Stimulated activated memory B cell treated with anti-CD40 and anti-IgM and Interleukin-4, amounts not matched to agents 10 μg/mL and 1 μg/mL and 100 μg/mL, for 72 hours (primary cell): ENCODE data around the gene IGF2R.

ENCODE experiments used
- ATAC-seq: fragments of 150-1000 bp; cut with Tn5 transposase; 2 replicates; pipeline ENCODE4 v1.10.0; 2021
- H3K27ac Mint-ChIP-seq: one replicate; pipeline ENCODE4 v1.8.0; 2022; ENCODE audit warnings: mild to moderate bottlenecking, mixed read lengths
- H3K27me3 Mint-ChIP-seq: one replicate; pipeline ENCODE4 v1.8.0; 2022; ENCODE audit warnings: mixed read lengths
- H3K36me3 Mint-ChIP-seq: one replicate; pipeline ENCODE4 v1.8.0; 2022; ENCODE audit warnings: mixed read lengths
- H3K4me1 Mint-ChIP-seq: one replicate; pipeline ENCODE4 v1.8.0; 2022; ENCODE audit warnings: mixed read lengths
- H3K4me3 Mint-ChIP-seq: one replicate; pipeline ENCODE4 v1.8.0; 2022; ENCODE audit warnings: mild to moderate bottlenecking, moderate library complexity, mixed read lengths
- H3K9me3 Mint-ChIP-seq: one replicate; pipeline ENCODE4 v1.8.0; 2022; ENCODE audit warnings: mixed read lengths

IGF2R gene

DNA sequence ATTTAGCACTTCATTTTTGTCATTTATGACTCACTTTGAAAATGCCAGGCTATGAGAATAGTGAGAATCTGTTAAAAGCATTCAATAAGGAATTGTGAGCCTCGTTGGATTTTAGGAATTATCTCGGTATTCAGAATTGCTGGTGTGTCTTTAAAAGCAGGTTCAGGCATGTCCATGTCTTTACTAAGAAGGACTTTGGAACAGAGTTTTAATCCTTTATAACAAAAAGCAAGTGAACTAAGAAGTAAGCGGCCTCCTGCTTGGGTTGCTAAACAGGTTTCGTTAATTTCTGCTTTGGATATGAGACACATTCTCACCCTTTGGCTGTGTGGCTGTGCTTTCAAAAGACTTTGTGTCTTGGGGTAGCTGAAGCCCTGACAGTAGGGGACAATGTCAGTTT lies 74.9 kb downstream of the IGF2R start:
- no peak overlapping the region for H3K27ac Mint-ChIP-seq
- no peak overlapping the region for H3K4me3 Mint-ChIP-seq
- H3K36me3 Mint-ChIP-seq: peaks cover 76% of the 10 kb centered on the region
- ATAC-seq: no peak
- no peaks in the 10 kb centered on the region for H3K27me3 Mint-ChIP-seq
- no peaks in the 10 kb centered on the region for H3K9me3 Mint-ChIP-seq
- H3K4me1 Mint-ChIP-seq: no peaks in the 10 kb centered on the region

- Mint-ChIP-seq H3K4me1 (no peaks in the 10 kb centered on the region), H3K4me3 (no peak overlapping the region), H3K36me3 (peaks cover 80% of the 10 kb centered on the region), H3K9me3 (no peaks in the 10 kb centered on the region), H3K27ac (no peak overlapping the region), H3K27me3 (no peaks in the 10 kb centered on the region)
- no peak for ATAC-seq
Observed at GRCh38 chr6:160044687-160045086, 75.8 kb downstream of the IGF2R start.

DNA sequence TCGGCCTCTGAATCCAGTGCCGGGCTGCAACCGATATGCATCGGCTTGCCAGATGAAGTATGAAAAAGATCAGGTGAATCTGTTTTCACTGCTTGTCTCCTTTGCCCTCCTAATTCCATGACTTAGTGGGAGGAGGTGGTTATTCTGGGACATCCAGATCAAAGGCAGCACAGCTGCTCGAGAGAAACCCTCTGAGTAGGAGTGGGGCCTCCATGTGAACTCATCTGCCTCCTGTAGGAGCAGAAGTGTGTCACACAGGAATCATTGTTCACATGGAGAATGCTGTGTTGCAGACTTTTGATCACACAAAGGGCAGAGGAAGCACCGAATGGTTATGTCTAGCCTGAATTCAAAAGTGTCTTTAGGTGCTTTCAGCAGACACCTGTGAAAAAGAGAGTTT lies 79.6 kb downstream of the IGF2R start:
- no peaks in the 10 kb centered on the region for H3K4me1 Mint-ChIP-seq
- H3K9me3 Mint-ChIP-seq: peaks cover 2% of the 10 kb centered on the region
- no peaks in the 10 kb centered on the region for H3K27me3 Mint-ChIP-seq
- no peak for ATAC-seq
- no peak overlapping the region for H3K27ac Mint-ChIP-seq
- H3K4me3 Mint-ChIP-seq: no peak overlapping the region
- H3K36me3 Mint-ChIP-seq: peaks cover 86% of the 10 kb centered on the region

DNA sequence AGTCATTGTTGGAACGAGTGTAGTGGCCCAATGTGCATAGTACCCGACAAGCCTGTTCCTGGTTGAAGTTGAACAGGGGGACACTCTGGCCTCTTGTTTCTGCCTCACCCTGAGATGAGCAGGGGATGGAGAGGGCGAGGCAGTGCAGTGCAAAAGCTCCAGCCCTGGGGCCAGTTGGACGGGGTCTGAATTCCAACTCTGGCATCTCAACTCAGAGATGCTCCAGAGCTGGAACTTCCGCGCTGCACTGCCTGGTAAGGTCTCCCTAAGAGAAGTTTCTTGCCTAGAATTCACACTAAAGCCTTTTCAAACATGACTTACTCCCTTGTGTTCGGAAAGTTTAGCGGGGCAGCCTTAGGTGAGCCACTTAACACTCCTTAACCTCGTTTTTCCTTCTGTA lies 80.5 kb downstream of the IGF2R start:
- H3K4me1 Mint-ChIP-seq: no peaks in the 10 kb centered on the region
- H3K36me3 Mint-ChIP-seq: peaks cover 91% of the 10 kb centered on the region
- no peak overlapping the region for H3K4me3 Mint-ChIP-seq
- peaks cover 2% of the 10 kb centered on the region for H3K9me3 Mint-ChIP-seq
- no peaks in the 10 kb centered on the region for H3K27me3 Mint-ChIP-seq
- no peak for ATAC-seq
- H3K27ac Mint-ChIP-seq: no peak overlapping the region

- ATAC-seq: no peak
- Mint-ChIP-seq H3K4me1 (no peaks in the 10 kb centered on the region), H3K27ac (no peak overlapping the region), H3K36me3 (peaks cover 92% of the 10 kb centered on the region), H3K4me3 (no peak overlapping the region), H3K9me3 (peaks cover 2% of the 10 kb centered on the region), H3K27me3 (no peaks in the 10 kb centered on the region)
Observed at GRCh38 chr6:160050022-160050421, 81.1 kb downstream of the IGF2R start.

DNA sequence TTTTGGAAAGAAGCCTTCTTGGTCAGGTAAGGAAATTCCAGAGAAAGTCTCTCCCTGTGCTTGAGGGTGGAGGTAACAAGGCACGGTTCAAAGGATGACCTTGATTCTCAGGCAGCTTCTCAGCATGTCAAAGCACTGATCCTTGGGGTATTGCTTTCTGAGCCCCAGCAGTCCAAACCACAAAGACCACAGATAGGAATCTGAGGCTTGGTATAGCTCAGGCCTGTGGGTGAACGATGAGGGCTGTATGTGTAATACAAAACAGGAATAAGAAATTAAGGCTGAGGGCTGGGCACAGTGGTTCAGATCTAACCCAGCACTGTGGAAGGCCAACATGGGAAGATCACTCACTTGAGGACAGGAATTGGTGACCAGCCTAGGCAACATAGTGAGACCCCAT lies 82.5 kb downstream of the IGF2R start:
- H3K4me3 Mint-ChIP-seq: no peak overlapping the region
- ATAC-seq: no peak
- H3K9me3 Mint-ChIP-seq: peaks cover 2% of the 10 kb centered on the region
- no peaks in the 10 kb centered on the region for H3K27me3 Mint-ChIP-seq
- H3K36me3 Mint-ChIP-seq: peaks cover 92% of the 10 kb centered on the region
- peaks cover under 1% of the 10 kb centered on the region for H3K4me1 Mint-ChIP-seq
- H3K27ac Mint-ChIP-seq: no peak overlapping the region

DNA sequence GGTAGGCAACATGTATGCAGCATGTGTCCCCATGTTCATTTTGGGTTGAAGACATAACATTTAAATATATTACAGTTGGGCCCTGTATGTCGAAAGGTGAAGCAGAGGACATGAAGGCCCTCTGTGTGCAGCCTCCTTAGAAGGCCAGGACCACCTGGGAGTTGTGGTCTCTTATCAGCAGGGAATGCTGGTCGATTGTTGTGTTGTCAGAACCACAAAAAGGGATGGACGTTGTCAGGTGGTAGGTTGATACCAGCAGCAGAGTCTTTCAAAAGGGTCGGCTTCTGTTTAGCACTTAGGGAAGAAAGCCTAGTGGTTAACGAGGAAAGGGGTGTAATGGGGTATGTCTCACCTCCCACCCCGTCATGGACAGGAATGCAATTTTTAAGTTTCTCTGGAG lies 85.4 kb downstream of the IGF2R start:
- Mint-ChIP-seq H3K36me3 (peaks cover 91% of the 10 kb centered on the region), H3K4me1 (peaks cover 12% of the 10 kb centered on the region), H3K9me3 (peaks cover 2% of the 10 kb centered on the region), H3K27me3 (no peaks in the 10 kb centered on the region), H3K27ac (no peak overlapping the region), H3K4me3 (no peak overlapping the region)
- no peak for ATAC-seq

DNA sequence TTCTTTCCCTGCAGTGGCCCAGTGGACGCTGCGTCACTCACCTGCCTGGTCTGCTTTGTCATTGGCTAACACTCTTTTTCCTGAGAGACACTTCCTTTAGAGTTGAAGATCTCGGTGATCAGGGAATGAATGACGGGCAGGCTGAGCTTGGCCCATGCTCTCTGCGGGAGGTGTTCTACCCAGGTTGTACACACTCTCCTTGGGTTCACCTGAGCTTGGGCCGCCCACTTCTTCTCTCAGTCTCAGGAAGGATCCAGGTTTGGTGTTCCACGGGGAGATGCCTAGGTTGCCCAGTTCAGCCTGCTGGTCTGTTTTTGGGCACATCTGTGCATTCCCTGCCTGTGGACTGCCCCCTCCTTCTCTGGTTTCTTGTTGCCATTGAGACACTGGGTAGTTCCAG lies 86.0 kb downstream of the IGF2R start:
- peaks cover 90% of the 10 kb centered on the region for H3K36me3 Mint-ChIP-seq
- H3K9me3 Mint-ChIP-seq: peaks cover 2% of the 10 kb centered on the region
- peaks cover 12% of the 10 kb centered on the region for H3K4me1 Mint-ChIP-seq
- no peak overlapping the region for H3K4me3 Mint-ChIP-seq
- no peaks in the 10 kb centered on the region for H3K27me3 Mint-ChIP-seq
- no peak overlapping the region for H3K27ac Mint-ChIP-seq
- no peak for ATAC-seq

GRCh38 chr6:160055378-160055777 lies 86.5 kb downstream of the IGF2R start:
- Mint-ChIP-seq H3K27ac (no peak overlapping the region), H3K27me3 (no peaks in the 10 kb centered on the region)

DNA sequence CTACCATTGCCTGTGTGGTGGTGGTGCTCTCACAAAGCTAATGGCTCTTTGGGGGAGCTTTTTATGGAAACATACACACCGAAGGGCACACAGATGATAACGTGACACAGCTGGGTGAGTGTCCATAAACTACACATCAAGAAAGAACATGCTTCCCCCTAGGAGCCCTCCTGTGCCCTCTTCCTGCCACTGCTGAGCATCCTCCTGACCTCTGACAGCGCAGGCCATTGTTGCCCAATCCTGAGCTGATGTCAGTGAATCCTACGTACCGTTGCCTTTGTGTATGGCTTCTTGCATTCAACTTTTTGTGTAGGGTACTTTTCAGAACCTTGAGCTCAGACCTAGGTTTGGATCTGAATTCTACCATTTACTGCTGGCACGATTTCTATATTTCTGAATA lies 86.9 kb downstream of the IGF2R start:
- ATAC-seq: no peak
- peaks cover 87% of the 10 kb centered on the region for H3K36me3 Mint-ChIP-seq
- peaks cover 12% of the 10 kb centered on the region for H3K4me1 Mint-ChIP-seq
- H3K4me3 Mint-ChIP-seq: no peak overlapping the region
- H3K27ac Mint-ChIP-seq: no peak overlapping the region
- H3K9me3 Mint-ChIP-seq: peaks cover 2% of the 10 kb centered on the region
- no peaks in the 10 kb centered on the region for H3K27me3 Mint-ChIP-seq

More at GRCh38 chr6:160055378-160055777, 86.5 kb downstream of the IGF2R start:
- no peak for ATAC-seq
- Mint-ChIP-seq H3K36me3 (peaks cover 87% of the 10 kb centered on the region), H3K4me3 (no peak overlapping the region), H3K4me1 (peaks cover 12% of the 10 kb centered on the region), H3K9me3 (peaks cover 2% of the 10 kb centered on the region)

DNA sequence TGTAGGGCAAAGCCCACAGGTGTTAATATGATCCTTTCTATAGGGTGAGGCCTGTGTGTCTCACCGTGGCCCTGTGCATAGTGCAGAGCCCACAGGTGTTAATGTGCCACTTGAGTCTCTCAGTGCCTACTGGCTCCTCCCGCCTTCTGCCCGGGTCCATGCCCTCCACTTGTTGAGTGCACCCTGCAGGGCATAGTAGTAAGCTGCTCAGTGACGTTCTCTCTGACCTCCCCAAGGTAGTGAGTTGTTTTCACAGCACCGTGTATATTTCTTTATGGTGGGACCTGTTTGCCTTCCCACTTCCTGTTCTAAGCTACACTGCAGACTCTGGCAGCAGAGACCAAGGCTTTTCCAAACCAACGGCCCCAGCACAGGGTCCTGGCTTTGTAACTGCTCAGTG lies 88.2 kb downstream of the IGF2R start:
- Mint-ChIP-seq H3K4me1 (peaks cover 12% of the 10 kb centered on the region), H3K4me3 (no peak overlapping the region), H3K36me3 (peaks cover 87% of the 10 kb centered on the region), H3K9me3 (peaks cover 1% of the 10 kb centered on the region), H3K27me3 (no peaks in the 10 kb centered on the region), H3K27ac (no peak overlapping the region)
- ATAC-seq: no peak

- no peaks in the 10 kb centered on the region for H3K27me3 Mint-ChIP-seq
- no peak overlapping the region for H3K4me3 Mint-ChIP-seq
- no peak for ATAC-seq
- no peaks in the 10 kb centered on the region for H3K9me3 Mint-ChIP-seq
- H3K36me3 Mint-ChIP-seq: peaks cover 87% of the 10 kb centered on the region
- no peak overlapping the region for H3K27ac Mint-ChIP-seq
- H3K4me1 Mint-ChIP-seq: peaks cover 12% of the 10 kb centered on the region
Observed at GRCh38 chr6:160058603-160059215, 89.8 kb downstream of the IGF2R start.

GRCh38 chr6:160060221-160060620 lies 91.3 kb downstream of the IGF2R start:
- Mint-ChIP-seq H3K27me3 (no peaks in the 10 kb centered on the region), H3K9me3 (no peaks in the 10 kb centered on the region), H3K4me1 (peaks cover 12% of the 10 kb centered on the region), H3K27ac (no peak overlapping the region), H3K4me3 (no peak overlapping the region), H3K36me3 (peaks cover 87% of the 10 kb centered on the region)
- ATAC-seq: no peak

DNA sequence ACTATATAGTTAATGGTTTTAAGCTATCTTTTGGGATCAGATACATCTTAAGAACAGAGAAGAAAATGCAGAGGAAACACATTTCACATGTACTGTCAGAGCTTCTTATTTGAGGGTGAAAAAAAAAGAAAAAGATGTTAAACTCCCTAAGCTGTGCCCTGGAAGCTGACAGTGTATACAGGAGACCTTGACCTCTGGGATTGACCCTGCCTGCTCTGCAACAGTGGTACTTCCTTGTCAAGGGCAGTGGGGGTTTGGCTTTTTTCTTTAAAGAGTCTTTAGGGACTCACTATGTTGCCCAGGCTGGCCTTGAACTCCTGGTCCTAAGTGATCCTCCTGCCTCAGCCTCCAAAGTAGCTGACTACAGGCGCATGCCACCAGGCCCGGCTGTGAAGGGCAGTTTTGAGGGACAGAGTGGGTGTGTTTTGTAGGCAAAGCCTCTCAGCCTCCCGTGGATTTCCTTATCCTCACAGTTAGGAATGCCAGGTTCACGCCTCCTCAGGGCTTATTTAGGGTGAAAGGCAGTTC lies 92.1 kb downstream of the IGF2R start:
- no peak overlapping the region for H3K27ac Mint-ChIP-seq
- peaks cover 12% of the 10 kb centered on the region for H3K4me1 Mint-ChIP-seq
- H3K9me3 Mint-ChIP-seq: no peaks in the 10 kb centered on the region
- H3K36me3 Mint-ChIP-seq: peaks cover 87% of the 10 kb centered on the region
- H3K4me3 Mint-ChIP-seq: no peak overlapping the region
- ATAC-seq: no peak
- H3K27me3 Mint-ChIP-seq: no peaks in the 10 kb centered on the region

DNA sequence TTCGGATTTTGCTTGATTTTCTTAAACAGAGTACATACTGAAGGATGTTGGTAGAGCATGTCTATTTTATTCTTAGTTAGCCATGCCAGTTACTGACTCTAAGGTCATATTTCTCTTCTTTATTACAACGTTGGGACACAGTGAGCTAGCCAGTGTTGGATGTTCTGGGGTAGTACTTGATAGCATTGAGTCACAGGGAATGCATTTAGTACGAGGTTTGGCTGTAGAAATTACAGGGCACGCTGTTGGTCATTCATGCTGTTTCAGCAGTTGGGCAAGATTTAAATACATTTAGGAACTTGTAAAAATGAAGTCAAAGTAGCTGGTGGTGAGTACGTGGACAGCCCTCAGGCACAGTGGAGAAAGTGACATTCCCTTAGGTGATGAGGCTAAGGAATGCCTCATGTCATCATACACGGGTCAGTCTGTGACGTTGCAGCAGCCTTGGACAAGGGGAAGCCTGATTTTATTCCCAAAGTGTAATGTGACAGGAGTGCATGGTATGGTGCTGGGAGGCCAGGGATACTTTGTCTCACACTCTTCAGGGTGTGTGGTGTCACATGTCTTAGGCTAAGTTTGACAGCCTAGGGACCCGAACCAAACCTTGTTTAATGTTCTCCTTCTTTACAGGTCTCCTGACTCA lies 95.0 kb downstream of the IGF2R start:
- Mint-ChIP-seq H3K4me1 (peaks cover 23% of the 10 kb centered on the region), H3K27me3 (no peaks in the 10 kb centered on the region), H3K36me3 (peaks cover 86% of the 10 kb centered on the region), H3K9me3 (no peaks in the 10 kb centered on the region), H3K4me3 (no peak overlapping the region), H3K27ac (no peak overlapping the region)
- ATAC-seq: no peak

- H3K36me3 Mint-ChIP-seq: peaks cover 92% of the 10 kb centered on the region
- no peak overlapping the region for H3K27ac Mint-ChIP-seq
- H3K27me3 Mint-ChIP-seq: no peaks in the 10 kb centered on the region
- no peaks in the 10 kb centered on the region for H3K9me3 Mint-ChIP-seq
- H3K4me1 Mint-ChIP-seq: peaks cover 37% of the 10 kb centered on the region
- H3K4me3 Mint-ChIP-seq: no peak overlapping the region
- ATAC-seq: no peak
Observed at GRCh38 chr6:160065200-160065599, 96.3 kb downstream of the IGF2R start.
